ENCODE results near the gene CRB3.

Gene CRB3

DNA sequence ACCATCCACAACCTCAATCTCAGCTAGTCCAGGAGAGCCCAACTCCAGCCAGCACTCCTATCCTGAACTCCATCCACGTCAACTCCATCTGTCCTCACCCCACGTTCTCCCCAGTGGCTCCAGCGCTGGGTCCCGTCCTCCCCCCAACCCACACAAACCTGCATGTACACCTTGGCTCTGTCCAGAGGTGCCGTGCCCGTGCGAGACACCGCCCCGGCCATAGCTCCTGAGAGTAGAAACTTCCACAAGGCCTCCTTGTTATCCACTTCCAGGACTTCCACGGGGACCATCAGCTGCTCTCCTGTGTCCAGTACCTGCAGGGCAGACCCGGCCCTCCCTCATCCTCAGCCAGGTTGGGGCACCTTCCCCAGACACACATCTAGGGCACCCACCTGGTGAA is 32.2 kb upstream of the CRB3 start:
- no peak for DNase-seq (ENCODE audit: extremely low read depth in 1 of 2, low read depth in 1 of 2)

DNA sequence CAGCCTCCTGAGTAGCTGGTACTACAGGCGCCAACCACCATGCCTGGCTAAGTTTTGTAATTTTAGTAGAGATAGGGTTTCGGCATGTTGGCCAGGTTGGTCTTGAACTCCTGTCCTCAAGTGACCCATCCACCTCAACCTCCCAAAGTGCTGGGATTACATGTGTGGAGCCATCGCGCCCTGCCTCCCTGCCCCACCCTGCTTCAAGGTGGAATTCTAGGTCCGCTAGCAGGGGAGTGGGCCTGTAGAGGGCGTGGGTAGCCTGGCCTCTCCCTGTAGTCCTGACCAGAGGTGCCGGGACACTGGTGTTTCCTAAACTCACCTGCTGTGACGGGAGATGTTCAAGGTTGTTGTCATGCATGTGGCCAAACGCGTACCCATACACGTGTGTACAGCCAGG is 30.9 kb upstream of the CRB3 start:
- DNase-seq (ENCODE audit: extremely low read depth in 1 of 2, low read depth in 1 of 2) = no peak

DNA sequence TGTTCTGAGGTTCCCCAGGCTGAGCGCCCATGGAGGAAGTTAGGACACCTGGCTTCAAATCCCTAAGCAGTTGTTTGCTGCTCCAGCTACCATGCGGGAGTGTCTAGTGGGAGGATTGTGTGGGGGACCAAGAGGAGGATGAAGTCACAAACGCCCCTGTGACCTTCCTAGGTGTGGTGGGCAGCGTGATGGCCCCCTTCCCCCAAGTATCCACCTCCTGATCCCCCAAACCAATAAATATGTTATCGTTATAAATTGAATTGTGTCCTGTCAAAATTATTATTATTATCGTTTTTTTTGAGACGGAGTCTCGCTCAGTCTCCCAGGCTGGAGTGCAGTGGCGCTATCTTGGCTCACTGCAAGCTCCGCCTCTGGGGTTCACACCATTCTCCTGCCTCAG is 30.4 kb upstream of the CRB3 start, which contains the start of gene SLC25A41:
Gene SLC25A41 (minus strand): TSS at position 101 of the 400 bp plus-strand sequence. CDS start 70 bp downstream, at position 31.
- no peak for DNase-seq (ENCODE audit: extremely low read depth in 1 of 2, low read depth in 1 of 2)

DNA sequence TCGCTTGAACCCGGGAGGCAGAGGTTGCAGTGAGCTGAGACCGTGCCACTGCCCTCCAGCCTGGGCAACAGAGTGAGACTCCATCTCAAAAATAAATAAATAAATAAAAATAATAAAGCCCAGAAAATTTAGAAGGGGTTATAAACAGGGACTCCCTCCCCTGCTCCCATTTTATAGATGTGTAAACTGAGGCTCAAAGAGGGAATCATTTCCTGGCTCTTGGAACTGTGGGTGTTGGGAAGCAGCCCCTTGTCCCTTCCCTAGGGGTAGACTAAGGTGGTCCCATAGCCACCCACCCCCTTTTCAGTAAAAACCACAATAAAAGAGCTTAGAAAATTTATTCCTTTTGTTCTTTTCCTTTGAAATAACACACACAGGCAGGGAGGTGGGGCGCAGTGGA is 24.3 kb upstream of the CRB3 start:
- DNase-seq (ENCODE audit: extremely low read depth in 1 of 2, low read depth in 1 of 2) = no peak

DNA sequence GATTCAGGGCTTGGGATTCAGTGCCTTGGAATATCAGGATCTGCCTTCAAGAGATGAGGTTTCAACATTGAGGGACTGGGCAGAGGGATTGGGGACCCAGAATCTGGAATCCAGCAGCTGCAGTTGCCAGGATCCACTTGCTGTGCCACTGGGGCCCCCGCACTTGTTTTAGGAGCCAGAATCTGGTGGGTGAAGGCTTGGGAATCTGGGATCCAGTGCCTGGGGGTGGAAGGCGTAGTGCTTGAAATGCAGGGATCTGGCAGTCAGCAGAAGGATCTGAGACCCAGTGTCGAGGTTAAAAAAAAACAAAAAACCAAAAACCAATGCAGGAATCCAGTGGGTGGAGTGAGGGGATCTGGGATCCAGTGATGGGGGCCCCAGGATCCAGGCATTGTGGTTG is 23.2 kb upstream of the CRB3 start:
- DNase-seq (ENCODE audit: extremely low read depth in 1 of 2, low read depth in 1 of 2) = no peak

DNA sequence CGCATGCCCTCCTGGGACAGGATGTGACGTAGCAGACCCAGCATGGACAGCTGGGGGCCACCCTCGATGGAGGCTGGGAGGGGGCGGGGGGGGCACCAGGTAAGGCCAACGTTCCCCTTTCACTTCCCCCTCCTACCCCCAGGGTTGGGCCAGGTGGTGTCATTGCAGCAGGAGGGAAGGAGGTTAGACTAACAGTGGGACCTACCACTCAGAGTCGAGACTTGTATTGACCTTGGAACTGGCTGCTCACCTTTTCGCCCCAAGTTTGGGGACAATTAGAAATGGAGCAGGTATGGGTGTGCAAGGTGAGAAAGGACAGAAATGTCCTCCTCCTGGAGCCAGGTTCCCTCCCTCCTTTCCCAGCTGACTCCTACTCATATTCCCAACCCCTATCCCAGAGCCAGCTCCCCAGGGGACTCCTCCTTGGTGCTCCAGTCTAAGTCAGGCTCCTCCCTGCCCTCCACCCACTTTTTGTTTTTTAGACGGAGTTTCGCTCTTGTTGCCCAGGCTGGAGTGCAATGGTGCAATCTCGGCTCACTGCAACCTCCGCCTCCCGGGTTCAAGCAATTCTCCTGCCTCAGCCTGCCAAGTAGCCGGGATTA is 21.9 kb upstream of the CRB3 start:
- DNase-seq (ENCODE audit: extremely low read depth in 1 of 2, low read depth in 1 of 2) = no peak

DNA sequence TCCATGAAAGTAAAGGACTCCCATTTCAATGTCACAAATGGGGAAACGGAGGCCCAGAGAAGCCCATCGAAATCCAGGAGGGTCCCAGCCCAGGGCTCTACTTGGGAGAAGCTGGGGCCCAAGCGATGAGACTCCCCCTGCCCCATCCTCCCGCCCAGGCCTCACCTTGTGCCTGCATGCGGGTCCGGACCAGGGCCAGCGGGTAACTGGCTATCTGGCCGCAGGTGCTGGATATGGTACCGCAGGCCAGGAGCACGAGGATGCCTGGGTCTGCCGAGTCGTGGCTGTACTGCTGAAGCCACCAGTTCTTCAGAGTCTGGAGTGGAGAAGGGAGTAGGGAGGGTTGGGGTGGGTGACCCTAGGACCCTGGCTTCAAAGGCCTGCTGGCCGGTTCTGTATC is 20.1 kb upstream of the CRB3 start:
- no peak for DNase-seq (ENCODE audit: extremely low read depth in 1 of 2, low read depth in 1 of 2)

DNA sequence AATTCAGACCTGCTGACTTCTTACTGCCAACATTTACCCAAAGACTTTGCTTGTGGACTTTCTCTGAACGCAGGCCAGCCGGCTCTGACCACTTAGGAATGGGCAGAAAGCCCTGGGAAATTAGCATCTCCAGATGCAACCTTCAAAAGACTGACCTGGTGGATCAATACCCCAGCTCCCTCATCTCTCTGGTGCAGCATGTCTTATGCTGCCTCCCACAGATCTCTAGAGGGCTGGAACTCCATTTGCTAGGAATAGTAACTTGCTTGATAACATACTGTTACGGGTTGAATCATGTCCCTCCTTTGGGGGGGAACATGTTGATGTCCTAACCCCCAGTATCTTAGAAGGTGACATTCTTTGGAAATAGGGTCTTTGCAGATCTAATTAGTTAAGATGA is 17.6 kb upstream of the CRB3 start:
- DNase-seq (ENCODE audit: extremely low read depth in 1 of 2, low read depth in 1 of 2) = no peak

DNA sequence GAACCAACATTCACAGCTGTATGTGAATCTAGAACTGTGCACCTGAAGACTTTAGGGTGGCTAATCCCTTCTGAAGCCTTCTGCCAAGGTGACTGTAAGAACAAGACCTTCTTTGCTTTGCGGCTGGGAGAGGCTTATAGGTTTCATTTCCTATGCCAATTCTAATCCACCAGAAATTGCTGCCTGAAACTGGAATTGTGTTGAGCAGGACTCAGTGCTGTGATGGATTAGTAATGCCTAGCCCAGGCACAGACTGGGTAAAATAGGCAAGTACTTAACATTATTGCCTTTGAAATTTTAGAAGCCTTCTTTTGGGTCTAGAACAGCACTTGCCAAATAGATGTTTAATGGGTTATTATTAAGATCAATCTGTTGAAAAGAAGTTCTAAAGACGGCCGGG is 16.0 kb upstream of the CRB3 start:
- no peak for DNase-seq (ENCODE audit: extremely low read depth in 1 of 2, low read depth in 1 of 2)

DNA sequence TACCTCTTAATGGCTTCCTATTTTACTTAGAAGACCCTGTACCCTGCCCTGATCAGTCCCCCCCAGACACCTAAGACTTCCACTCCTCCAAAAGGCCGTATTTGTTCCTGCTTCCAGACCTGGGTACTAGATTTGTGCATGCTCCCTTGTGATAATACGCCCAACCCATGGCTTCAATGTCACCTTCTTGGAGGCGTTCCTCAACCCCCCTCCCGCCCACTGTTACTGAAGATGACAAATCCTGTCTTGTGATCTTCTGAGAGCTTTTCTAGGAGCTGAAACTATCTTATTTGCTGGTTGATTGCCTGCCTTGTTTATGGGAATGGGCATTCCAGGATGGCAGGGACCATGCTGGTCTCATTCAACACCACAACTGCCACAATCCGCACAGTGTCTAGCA is 13.9 kb upstream of the CRB3 start:
- no peak for DNase-seq (ENCODE audit: extremely low read depth in 1 of 2, low read depth in 1 of 2)

DNA sequence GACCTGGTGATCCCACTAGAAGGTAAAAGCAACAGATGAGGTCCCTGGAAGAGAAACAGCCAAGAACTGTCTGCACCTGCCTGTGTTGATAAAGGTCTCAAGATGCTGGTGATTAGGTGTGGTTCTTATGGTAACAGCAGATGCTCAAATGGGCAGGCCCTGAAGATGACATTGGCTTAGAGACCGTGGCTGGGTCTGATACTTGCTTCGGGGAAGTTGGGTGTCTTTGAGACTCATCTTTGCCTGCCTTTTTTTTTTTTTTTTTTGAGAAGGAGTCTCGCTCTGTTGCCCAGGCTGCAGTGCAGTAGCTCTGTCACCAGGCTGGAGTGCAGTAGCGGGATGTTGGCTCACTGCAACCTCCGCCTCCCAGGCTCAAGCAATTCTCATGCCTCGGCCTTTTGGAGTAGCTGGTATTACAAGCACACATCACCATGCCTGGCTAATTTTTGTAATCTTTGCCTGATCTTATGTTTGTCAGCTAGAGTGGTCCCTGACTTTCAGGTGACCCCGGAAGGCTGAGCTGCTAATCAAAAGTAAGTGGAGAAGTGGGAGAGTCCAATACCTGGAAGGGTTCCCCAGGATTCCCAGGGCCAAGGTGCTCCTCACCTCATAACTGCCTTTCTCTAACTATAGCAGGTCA is 12.4 kb upstream of the CRB3 start:
- no peak for DNase-seq (ENCODE audit: extremely low read depth in 1 of 2, low read depth in 1 of 2)

DNA sequence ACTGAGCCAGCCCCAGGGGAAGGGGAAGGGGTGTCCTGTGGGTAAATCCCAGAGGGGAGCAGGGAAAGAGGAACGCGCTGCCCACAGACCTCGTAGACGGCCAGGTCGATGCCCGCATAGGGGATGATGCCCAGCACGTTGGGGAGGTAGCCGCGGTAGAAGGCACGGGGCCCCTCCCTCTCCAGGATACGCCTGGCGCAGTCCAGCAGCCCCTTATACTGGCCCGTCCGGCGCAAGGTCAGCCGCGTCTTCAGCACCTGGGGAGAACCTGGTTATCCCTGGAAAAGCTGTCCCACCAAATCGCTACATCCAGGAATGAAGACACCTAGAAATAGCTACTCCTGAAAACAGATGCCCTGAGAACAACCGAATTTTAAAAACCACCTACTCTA is 11.9 kb upstream of the CRB3 start:
- DNase-seq (ENCODE audit: extremely low read depth in 1 of 2, low read depth in 1 of 2) = no peak

DNA sequence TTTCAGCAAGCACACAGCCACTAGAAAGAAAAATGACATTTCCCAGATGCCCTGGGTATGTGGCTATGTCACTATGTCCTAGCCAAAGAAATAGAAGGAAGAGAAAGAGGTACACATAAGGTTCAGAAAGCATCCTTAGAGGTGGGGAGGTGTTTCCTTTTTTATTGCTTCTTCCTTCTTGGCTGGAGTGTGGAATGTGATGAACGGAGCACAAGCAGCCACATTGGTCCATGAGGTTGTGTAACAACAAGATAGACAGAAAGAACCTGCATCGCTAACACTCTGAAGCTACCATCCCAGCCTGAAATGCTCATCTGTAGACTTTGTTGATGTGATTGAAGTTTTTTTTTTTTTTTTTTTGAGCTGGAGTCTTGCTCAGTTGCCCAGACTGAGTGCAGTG is 11.2 kb upstream of the CRB3 start:
- no peak for DNase-seq (ENCODE audit: extremely low read depth in 1 of 2, low read depth in 1 of 2)

DNA sequence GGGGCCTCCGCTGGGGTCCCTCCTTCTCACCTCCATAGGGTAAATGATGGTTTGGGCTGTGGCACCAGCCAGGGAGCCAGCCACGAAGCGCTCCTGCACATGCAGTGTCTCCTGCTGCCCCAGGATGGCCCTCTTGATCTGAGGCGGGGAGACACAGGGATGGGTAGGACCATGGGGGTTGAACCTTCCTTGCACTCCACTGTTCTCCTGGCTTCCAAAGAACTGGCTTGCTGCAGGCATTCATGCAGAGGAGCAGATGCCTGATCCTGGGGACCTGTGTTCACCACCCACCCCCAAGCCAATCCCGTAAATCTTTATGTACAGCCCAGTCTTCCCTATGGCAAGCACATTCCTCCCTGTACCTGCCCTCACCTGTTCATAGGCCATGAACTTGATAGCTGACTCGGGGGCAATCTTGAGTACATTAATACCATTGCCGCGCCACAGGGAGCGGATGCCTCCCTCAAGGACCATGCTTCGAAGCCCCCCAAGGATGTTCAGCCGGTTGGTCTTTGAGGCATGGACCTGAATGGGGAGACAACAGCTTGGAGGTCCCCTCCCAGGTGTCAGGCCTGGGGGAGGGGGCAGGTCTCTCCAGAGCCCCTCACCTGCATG is 10.0 kb upstream of the CRB3 start:
- no peak for DNase-seq (ENCODE audit: extremely low read depth in 1 of 2, low read depth in 1 of 2)

DNA sequence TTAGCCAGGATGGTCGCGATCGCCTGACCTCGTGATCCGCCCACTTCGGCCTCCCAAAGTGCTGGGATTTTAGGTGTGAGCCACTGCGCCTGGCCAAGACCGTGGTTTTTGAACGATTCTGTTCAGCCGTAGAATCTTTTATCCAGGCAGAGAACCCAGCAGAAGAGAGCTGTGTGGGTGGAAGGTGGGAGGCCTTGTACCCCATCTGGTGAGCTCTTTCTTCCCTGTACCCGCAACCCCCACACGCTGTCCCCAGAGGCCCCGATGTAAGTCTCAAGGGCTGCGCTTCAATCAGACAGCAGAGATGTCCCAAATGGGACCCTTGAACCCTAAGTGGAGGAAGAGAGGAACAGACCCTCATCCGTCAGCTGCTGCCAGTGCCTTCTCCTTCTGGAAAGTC is 8.1 kb upstream of the CRB3 start:
- DNase-seq (ENCODE audit: extremely low read depth in 1 of 2, low read depth in 1 of 2) = no peak

DNA sequence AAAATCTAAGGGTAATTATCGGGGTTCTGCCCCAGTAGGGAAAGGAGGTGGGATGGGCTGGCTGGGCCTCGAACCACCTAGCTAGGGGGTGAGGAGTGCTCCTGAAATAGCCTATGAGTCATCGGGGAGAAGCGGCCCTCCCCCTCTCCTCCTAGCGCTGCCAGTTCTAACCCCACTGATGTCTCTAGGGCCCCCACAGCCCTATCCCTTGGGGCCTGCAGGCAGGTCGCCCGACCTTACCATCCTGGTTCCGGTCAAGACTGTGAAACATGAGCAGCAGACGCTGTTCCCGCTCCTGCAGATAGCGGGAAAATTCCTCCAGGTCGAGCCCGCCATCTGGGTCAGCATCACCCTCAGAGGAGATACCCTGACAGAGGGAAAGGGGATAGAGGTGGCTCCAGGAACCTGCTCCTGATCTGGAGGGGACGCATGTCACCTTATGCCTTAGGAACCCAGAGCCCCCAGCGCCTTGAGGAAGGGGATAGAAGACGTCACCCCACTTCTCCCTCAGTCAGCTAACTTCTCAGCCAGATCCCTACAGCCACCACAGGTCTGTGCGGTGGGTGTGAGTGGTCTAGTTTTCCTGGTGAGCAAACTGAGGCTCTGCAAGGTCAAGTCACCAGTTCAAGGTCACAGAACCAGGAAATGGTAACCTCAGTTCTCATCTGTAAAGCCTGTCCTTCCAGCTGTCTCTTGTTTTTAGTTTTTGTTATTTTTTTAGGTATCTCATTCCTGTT is 5.9 kb upstream of the CRB3 start:
- no peak for DNase-seq (ENCODE audit: extremely low read depth in 1 of 2, low read depth in 1 of 2)

DNA sequence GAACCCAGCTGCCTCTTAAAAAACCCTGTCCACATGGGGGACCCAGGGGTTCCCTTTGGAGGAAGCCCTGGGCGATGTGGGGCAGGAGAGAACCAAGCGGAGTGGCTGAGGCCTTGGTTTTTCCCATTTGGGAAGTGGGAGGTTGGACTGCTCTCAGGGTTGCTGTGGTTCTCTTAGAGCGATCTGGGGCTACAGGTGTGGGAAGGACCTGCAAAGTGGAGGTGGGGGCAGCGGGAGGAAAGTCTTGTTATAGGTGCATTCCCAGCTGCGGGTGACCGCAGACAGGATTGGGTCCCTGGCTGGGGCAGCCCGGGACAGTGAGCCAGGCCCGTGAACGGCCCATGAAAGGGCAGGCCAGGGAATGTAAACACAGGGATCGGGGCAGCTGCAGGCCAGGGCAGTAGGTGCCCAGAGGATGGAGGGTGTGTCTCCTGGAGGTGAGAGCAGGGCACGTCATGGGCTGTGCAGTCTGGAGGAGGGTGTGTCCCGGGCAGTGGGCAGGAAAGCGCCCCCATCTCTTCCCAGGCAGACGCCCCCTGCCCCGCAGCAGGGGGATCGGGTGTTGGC is 5.3 kb upstream of the CRB3 start:
- DNase-seq (ENCODE audit: extremely low read depth in 1 of 2, low read depth in 1 of 2) = no peak

DNA sequence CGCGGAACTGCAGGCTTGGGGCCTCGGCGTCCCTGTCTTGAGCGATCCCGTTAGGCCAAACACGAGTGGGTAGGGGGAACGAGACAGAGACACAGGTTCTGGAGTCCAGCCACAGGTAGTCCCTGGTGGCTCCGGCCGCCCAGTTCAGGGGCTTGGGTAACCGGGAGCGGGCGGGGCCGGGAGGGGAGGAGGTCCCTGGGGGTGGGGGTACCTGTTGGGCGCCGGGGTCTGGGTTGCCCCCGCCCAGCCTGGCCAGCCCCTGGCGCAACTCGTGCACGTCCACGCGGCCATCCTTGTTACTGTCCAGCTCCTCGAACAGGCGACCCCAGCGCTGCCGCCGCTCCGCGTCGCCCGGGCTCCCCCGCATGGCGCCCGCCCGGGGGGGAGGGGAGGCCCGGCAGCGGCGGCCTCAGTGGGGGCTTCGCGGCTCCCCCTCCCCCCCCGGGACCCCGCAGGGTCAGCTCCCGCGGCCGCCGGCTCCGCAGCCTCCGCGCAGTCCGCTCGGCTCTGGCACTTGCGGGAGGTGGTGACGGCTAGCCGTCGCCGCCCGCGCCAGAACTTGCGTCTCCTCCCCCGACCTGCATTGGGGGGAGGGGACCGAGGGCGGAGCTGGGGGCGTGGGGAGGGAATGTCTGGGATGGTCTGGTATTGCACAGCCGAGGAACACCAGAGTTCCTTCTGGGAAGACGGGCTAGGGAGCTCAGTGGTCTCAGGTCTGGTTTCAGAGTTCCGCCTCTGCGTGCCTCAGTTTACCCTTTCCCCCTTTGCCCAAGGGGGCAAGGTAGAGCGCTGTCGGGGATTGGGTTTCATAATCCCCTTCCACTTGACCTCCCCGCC is 4.6 kb upstream of the CRB3 start, which contains the start of gene SLC25A23:
Gene SLC25A23 (minus strand): TSS at position 531 of the 837 bp plus-strand sequence. CDS start 164 bp downstream, at position 367.
- DNase-seq (ENCODE audit: extremely low read depth in 1 of 2, low read depth in 1 of 2) = no peak

DNA sequence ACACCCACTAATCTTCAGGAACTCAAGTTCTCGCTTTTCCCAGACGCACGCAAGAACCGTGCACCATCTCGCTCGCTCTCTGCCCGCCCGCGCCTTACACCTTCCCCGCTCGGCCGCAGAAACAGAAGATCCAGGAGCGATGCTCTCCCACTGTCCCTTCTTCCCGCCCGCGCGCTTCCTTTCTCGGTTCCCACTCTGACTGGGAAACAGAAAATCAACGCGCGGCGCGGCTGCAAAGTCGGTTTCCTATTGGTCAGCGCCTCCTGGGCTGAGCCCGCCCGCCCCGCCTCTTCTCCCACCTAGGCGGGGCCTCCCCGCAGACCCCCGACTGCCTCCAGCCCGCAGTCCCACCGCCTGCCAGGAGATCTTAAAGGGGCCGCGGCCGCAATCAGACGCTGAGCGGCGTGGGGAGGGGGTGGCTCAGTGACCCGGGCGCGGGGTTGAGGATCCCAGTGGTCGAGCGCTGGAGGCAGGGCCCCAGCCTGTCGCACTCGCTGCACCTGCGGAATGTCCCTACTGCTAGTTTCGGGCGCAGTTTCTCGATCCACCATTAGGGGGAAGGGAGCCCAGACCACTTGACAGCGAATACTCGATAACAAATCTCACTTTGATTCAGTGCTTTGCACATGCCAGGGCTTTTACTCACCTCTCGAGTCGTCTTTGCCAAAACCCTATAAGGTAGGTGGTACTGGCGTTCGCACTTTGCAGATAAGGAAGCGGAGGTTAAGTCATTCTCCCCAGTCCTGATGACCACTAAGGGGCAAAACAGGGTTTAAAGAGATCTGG is 3.8 kb upstream of the CRB3 start:
- peak; percentile 92 to 96 for DNase-seq (ENCODE audit: extremely low read depth in 1 of 2, low read depth in 1 of 2)

DNA sequence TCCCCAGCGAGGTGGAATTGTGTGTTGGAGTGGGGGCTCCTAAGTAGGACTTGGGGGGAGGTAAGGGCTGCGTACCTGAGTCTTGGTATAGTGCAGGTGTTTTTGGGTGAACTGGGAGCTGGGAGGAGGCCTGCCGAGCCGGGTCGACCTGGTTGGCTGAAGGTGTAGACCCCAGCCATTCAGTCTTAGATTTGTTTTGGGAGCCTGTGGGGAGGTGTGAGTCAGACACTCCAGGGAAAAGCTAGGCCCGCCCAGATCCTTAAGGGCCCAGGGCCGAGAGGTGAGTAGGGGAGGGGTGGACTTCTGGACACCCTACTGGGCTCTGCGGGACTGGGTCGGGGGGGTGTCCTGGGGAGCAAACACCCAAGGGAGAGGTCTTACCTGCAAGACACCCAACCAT is 935 bp downstream of the CRB3 start:
- DNase-seq (ENCODE audit: extremely low read depth in 1 of 2, low read depth in 1 of 2) = no peak
